Subcutaneous abdominal adipose tissue (tissue), 5 donors: ENCODE results near the gene EFCAB12.

Experiments used
- H3K27ac ChIP-seq: one replicate; pipeline ENCODE4 v1.7.0; 2013; ENCODE audit warnings: low read depth, mild to moderate bottlenecking, inconsistent platforms, low read length, moderate library complexity
- H3K27me3 ChIP-seq, 5 donors: one replicate each; pipeline ENCODE4 v1.7.0; 2013; ENCODE audit warnings: low read length in 5 of 5, inconsistent platforms in 1 of 5; ENCODE audit not compliant: control insufficient read depth in 5 of 5, insufficient read depth in 4 of 5
- H3K36me3 ChIP-seq, 5 donors: one replicate each; pipeline ENCODE4 v1.7.0; 2013; ENCODE audit warnings: low read length in 5 of 5; ENCODE audit not compliant: control insufficient read depth in 5 of 5, insufficient read depth in 5 of 5
- H3K4me1 ChIP-seq, 5 donors: one replicate each; pipeline ENCODE4 v1.7.0; 2013; ENCODE audit warnings: low read length in 5 of 5, mild to moderate bottlenecking in 3 of 5, moderate library complexity in 1 of 5; ENCODE audit not compliant: control insufficient read depth in 5 of 5, insufficient read depth in 5 of 5
- H3K4me3 ChIP-seq, 5 donors: one replicate each; pipeline ENCODE4 v1.7.0; 2013; ENCODE audit warnings: low read length in 5 of 5, low read depth in 1 of 5
- H3K9ac ChIP-seq, 5 donors: one replicate each; pipeline ENCODE4 v1.7.0; 2013; ENCODE audit warnings: low read length in 5 of 5, mild to moderate bottlenecking in 4 of 5, moderate library complexity in 3 of 5
- H3K9me3 ChIP-seq, 5 donors: one replicate each; pipeline ENCODE4 v1.7.0; 2013; ENCODE audit warnings: low read length in 5 of 5; ENCODE audit not compliant: control insufficient read depth in 5 of 5
- donor health status: healthy.
- donor health status: healthy.
- donor health status: healthy.
- donor health status: healthy.
- donor health status: healthy.

Gene EFCAB12

DNA sequence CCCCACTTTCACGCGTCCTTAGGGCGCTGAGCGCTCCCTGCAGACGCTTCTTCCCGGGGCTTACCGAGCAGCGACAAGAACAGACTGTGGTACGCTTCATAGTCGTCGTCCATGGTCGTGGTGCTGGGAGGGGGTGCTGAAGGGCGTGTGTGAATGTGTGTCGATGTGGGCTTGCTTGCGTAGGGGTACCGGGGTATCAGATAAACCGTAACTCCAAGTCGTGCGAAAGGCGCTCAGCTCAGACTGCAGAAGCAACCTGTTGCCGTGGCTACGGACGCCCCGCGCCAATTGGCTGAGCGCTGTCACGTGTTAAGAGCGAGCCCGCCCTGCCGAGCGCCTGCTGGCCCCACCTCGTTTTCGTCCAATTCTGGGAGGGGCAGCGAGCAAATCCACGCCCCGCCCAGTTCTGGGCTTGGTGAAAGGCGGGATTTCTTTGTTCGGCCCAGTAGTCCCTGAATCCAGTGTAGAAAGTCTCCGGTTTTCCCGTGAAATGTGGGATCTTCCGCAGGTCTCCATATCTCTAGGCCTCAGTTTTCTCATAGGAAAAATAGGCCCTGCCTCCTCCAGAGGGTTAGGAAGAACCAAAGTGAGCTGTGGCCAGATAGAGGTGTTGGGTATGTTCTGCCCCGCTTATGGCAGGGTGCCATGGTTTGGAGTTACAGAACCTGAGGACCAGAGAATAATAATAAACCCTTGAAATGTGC, at the start of gene EFCAB12:
Gene EFCAB12 (minus strand): TSS at position 261 of the 704 bp plus-strand sequence. CDS start 148 bp downstream, at position 113.
- H3K36me3 ChIP-seq: peaks cover 19 to 38% (median 24%) of the 10 kb centered on the region in 5 donors
- H3K9me3 ChIP-seq: no peaks in the 10 kb centered on the region
- no peaks in the 10 kb centered on the region for H3K27me3 ChIP-seq
- H3K9ac ChIP-seq: peak within 1 kb of the TSS in 4 of 5 donors; percentile 30 to 70 (median 58)
- H3K27ac ChIP-seq: peak within 1 kb of the TSS; percentile 8
- H3K4me3 ChIP-seq: peak within 1 kb of the TSS; percentile 76 to 92 (median 79)
- peaks cover 0 to 19% (median 14%) of the 10 kb centered on the region in 5 donors for H3K4me1 ChIP-seq

DNA sequence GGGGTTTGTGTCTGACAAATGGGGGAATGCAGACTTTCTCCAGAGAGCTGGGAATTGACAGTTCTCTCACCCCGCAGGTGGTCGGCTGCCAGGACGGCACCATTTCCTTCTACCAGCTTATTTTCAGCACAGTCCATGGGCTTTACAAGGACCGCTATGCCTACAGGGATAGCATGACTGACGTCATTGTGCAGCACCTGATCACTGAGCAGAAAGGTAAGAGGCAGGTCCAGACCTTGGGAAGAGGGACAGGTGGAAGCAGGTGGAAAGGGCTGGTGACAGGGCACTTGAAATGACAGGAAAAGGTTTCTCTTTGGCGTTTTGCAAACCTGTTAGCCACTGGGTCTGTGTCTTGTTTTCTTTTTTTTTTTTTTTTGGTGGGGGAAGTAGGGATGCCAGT, 48.1 kb upstream of the EFCAB12 start:
- peaks cover 0 to 40% (median 37%) of the 10 kb centered on the region in 5 donors for H3K36me3 ChIP-seq
- H3K4me3 ChIP-seq: no peak overlapping the region
- H3K9me3 ChIP-seq: no peaks in the 10 kb centered on the region
- no peak overlapping the region for H3K27ac ChIP-seq
- peaks cover 0 to 19% (median 12%) of the 10 kb centered on the region in 5 donors for H3K4me1 ChIP-seq
- H3K27me3 ChIP-seq: no peaks in the 10 kb centered on the region
- no peak overlapping the region for H3K9ac ChIP-seq

DNA sequence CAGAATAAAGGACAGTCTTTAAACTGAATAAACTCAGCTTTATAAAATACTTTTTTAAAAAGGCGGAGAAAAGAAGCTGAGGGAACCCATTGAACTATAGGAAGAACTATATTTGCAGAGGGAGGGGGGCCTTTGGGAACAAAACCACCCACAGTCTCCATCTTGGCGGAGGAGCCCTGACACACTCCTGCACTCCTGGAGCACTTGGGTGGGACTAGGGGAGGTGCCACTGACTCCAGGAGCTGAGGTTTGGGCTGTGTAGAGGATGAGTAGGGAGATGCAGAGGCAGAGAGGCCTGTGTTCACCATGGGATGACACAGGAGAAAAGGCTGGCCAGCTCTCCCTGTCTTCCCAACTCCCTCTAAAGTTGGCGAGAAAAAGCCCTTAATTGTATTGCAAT, 47.4 kb upstream of the EFCAB12 start:
- Histone ChIP-seq H3K9me3 (no peaks in the 10 kb centered on the region), H3K36me3 (peaks cover 3 to 47% (median 44%) of the 10 kb centered on the region in 5 donors), H3K4me3 (no peak overlapping the region), H3K9ac (no peak overlapping the region), H3K27ac (no peak overlapping the region), H3K27me3 (no peaks in the 10 kb centered on the region), H3K4me1 (peaks cover 0 to 12% (median 7%) of the 10 kb centered on the region in 5 donors)

DNA sequence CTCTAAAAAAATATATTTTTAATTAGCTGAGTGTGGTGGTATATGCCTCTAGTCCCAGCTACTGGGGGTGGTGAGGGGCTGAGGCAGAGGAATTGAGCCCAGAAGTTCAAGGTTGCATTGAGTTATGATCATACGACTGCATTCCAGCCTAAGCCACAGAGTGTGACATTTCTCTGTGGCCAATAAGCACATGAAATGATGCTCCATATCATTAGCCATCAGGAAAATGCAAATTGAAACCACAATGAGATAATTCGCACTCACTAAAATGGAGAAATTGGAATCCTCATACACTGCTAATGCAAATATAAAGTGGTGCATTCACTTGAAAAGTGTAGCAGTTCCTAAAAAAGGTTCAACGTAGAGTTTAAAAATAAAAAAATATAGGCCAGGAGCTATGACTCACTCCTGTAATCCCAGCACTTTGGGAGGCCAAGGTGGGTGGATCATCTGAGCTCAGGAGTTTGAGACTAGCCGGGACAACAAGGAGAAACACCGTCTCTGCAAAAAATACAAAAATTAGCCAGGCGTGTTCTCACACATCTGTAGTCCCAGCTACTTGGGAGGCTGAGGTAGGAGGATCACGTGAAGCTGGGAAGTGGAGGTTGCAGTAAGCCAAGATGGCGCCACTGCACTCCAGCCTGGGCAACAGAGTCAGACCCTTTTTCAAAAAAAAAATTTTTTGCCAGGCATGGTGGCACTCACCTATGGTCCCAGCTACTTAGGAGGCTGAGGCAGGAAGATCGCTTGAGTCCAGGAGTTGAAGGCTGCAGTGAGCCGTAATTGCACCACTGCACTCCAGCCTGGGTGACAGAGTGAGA, 46.8 kb upstream of the EFCAB12 start:
- H3K4me3 ChIP-seq: no peak overlapping the region
- H3K27me3 ChIP-seq: no peaks in the 10 kb centered on the region
- H3K36me3 ChIP-seq: peaks cover 4 to 45% (median 41%) of the 10 kb centered on the region in 5 donors
- no peak overlapping the region for H3K9ac ChIP-seq
- no peak overlapping the region for H3K27ac ChIP-seq
- no peaks in the 10 kb centered on the region for H3K9me3 ChIP-seq
- peaks cover 0 to 5% (median under 1%) of the 10 kb centered on the region in 5 donors for H3K4me1 ChIP-seq

DNA sequence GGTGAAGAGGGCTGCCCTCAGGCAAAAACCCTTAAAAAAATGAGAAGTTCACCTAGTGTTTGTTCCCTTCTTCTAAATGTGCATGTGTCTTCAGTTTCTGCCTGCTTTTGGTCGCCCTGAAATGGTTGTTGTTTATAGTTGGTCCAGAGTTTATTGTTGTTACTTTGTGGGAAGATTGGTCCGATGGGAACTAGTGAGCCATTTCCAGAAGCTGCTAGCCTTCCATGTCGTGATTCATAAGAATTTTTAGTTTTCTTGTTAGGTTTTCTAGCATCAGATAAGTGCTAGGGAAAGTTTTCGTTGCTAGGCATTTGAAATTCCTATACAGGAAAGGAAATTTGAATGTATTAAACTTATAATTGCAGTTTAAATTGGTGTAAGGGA, 45.3 kb upstream of the EFCAB12 start:
- H3K4me1 ChIP-seq: peaks cover 0 to 12% (median 0%) of the 10 kb centered on the region in 5 donors
- no peaks in the 10 kb centered on the region for H3K27me3 ChIP-seq
- H3K36me3 ChIP-seq: peaks cover 12 to 44% (median 38%) of the 10 kb centered on the region in 5 donors
- H3K4me3 ChIP-seq: no peak overlapping the region
- no peaks in the 10 kb centered on the region for H3K9me3 ChIP-seq
- H3K9ac ChIP-seq: no peak overlapping the region
- H3K27ac ChIP-seq: no peak overlapping the region

DNA sequence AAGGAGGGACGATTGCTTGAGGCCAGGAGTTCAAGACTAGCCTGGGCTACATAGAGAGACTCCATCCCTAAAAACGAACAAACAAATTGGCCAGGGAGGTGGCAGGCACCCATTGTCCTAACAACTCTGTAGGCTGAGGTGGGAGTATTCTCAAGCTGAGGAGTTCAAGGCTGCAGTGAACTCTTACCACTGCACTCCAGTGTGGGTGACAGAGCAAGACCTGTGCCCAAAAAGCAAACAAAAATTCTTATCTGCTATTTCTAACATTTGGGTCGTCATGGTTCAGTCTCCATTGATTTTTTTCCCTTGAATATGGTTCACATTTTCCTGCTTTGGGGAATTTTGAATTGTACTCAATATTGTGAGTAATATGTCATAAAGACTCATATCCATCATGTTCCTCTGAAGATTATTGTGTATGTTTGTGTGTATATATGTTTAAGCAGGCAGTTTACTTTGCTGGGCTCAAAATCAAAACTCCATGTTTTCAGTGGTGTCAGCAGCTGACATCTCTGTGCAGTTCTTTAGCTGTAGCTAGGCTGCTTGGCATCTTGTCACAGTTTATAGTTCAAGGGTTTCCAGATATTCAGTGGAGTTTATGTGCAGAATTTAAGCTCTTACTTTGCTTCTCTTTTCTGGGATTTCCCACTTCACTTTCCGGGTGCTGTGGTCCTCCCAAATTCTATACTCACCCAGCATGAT, 44.8 kb upstream of the EFCAB12 start:
- peaks cover 0 to 15% (median 0%) of the 10 kb centered on the region in 5 donors for H3K4me1 ChIP-seq
- no peaks in the 10 kb centered on the region for H3K27me3 ChIP-seq
- no peaks in the 10 kb centered on the region for H3K9me3 ChIP-seq
- peaks cover 12 to 42% (median 35%) of the 10 kb centered on the region in 5 donors for H3K36me3 ChIP-seq
- H3K4me3 ChIP-seq: no peak overlapping the region
- no peak overlapping the region for H3K27ac ChIP-seq
- no peak overlapping the region for H3K9ac ChIP-seq

DNA sequence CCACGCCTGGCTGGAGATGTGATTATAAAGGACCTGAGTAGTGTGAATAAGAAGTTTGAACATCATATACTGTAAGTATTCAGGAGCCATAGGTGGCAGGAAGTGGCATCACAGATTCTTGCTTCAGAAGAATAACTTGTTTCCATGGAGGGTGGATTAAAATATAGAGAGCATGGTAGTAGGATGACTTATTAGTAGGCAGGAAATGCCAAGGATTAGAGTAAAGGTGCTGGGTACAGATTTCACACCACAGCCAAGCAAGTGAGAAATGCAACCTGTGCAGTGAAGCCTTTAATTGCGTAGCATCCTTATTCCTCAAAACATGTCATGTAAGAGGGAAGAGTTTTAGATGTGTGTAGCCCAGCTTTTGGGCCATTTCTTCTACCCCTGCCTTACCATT, 42.4 kb upstream of the EFCAB12 start:
- no peak overlapping the region for H3K27ac ChIP-seq
- no peak overlapping the region for H3K4me3 ChIP-seq
- no peak overlapping the region for H3K9ac ChIP-seq
- H3K36me3 ChIP-seq: peaks cover 10 to 26% (median 14%) of the 10 kb centered on the region in 5 donors
- no peaks in the 10 kb centered on the region for H3K9me3 ChIP-seq
- H3K4me1 ChIP-seq: peaks cover 0 to 22% (median 7%) of the 10 kb centered on the region in 5 donors
- H3K27me3 ChIP-seq: no peaks in the 10 kb centered on the region

DNA sequence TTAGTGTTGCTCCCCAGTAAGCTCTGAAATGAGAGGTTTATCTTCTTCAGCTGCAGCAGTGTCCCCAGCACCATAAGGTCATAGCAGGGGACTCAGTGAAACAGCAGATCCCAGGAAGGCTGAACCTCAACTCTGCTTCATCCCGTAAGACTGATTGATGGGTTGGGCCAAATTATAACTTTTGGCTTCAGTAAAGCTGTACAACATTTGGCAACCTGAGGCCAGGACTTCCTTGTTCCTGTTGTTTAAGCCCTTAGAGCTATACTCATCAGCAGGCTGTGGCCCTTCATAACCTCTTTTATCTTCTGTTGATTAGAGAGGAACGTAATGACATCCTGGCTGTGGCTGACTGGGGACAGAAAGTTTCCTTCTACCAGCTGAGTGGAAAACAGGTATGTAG, 40.6 kb upstream of the EFCAB12 start:
- Histone ChIP-seq H3K36me3 (peaks cover 12 to 36% (median 14%) of the 10 kb centered on the region in 5 donors), H3K27me3 (no peaks in the 10 kb centered on the region), H3K4me3 (no peak overlapping the region), H3K27ac (no peak overlapping the region), H3K9me3 (no peaks in the 10 kb centered on the region), H3K4me1 (peaks cover 0 to 22% (median 7%) of the 10 kb centered on the region in 5 donors), H3K9ac (no peak overlapping the region)

DNA sequence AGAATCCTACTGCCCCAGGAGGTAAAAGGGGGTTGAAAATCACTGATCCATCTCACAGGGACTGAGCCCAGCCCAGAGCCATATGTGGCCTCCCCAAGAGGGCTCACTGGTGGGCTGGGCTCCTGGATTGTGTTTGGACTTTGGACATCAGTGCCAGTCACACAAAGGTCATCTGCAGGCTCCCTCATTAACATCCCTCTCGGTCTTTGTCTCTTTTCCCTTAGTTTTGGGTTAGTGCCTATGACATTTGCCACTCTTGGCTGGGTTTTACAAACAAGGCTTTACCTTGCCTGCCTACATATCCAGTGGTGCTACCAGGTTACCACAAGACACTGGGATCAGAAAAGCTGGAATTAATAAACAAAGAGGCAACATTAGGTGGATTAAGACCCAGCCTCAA, 39.5 kb upstream of the EFCAB12 start:
- no peak overlapping the region for H3K4me3 ChIP-seq
- no peak overlapping the region for H3K9ac ChIP-seq
- peaks cover 0 to 22% (median 7%) of the 10 kb centered on the region in 5 donors for H3K4me1 ChIP-seq
- no peak overlapping the region for H3K27ac ChIP-seq
- no peaks in the 10 kb centered on the region for H3K27me3 ChIP-seq
- no peaks in the 10 kb centered on the region for H3K9me3 ChIP-seq
- H3K36me3 ChIP-seq: peaks cover 18 to 45% (median 22%) of the 10 kb centered on the region in 5 donors
